Cardiac muscle cell (in vitro differentiated cells and primary cell): Measurements from ENCODE around the gene PCP4L1. TPM values are rescaled to one million over a fixed set of nuclear protein-coding genes. Genes with fewer than 3 reads are reported as not detected.
A peak's percentile ranks its signal among the peaks of the same experiment; 100 is the strongest.

ENCODE experiments used
- DNase-seq, 2 donors: peaks; one replicate each; pipeline versions ENCODE4 v3.0.0 to v3.0.0-alpha.2; 2010 to 2017; ENCODE audit warnings: low read depth in 1 of 2, low spot score in 1 of 2
- H3K27ac ChIP-seq: fragments of 200-600 bp; sonication (generic); 2 replicates; pipeline ENCODE4 v1.5.1; 2016
- H3K27me3 ChIP-seq: fragments of 200-600 bp; sonication (generic); 2 replicates; pipeline ENCODE4 v1.6.0; 2016; ENCODE audit warnings: control low read depth
- H3K36me3 ChIP-seq: fragments of 200-600 bp; sonication (generic); 2 replicates; pipeline ENCODE4 v1.5.1; 2016; ENCODE audit warnings: control low read depth
- H3K4me1 ChIP-seq: fragments of 200-600 bp; sonication (generic); 2 replicates; pipeline ENCODE4 v1.8.1; 2017; ENCODE audit warnings: low read depth, mild to moderate bottlenecking, mixed run types
- H3K4me3 ChIP-seq: fragments of 200-600 bp; sonication (generic); 2 replicates; pipeline ENCODE4 v1.5.1; 2016; ENCODE audit warnings: mild to moderate bottlenecking
- H3K9me3 ChIP-seq: fragments of 200-600 bp; sonication (generic); 2 replicates; pipeline ENCODE4 v1.5.1; 2017; ENCODE audit warnings: low read depth, mild to moderate bottlenecking, control low read depth
- polyA plus RNA-seq: library from polyadenylated mRNA; unstranded; fragments of >200 nt; fragmentation: Nextera tagmentation; extraction: Ambion mirVana; gene quantifications from 2 replicates; pipeline ENCODE4 v1.2.1, GENCODE V29; 2016
- total RNA-seq: library from RNA; depleted of rRNA; stranded (reverse); fragments of >200 nt; gene quantifications from 2 replicates; pipeline ENCODE4 v1.2.3, GENCODE V29; 2016
- TF ChIP-seq, protein P1 (sequence below): IDR thresholded peaks from 2 replicates; pipeline ENCODE4 v1.5.1; 2012; ENCODE audit warnings: low read depth, mild to moderate bottlenecking, low read length

Gene PCP4L1
- total and polyA plus RNA-seq, 2 experiments from 2014 or later = 0.21 TPM; not detected in 1

DNA sequence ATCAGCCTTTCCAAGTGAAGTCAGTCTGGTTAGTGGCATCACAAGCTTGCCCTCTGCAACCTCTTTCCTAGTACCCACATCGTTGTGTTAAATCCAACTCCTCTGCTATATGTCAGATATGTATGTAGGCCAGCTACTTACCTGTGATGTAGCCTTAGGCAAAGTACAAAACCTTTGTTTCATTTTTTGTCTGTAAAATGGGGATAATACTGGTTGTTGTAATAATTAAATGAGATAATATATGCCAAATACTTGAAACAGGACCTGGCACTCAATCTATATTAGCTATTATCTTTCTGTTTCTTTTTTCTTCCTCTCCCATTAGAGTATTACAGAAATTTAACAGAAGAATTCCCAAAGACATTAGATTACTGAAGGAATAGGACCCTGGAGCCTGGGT is 1.2 kb downstream of the PCP4L1 start:
- Histone ChIP-seq H3K4me3 (no peak overlapping the region), H3K4me1 (no peaks in the 10 kb centered on the region), H3K9me3 (no peaks in the 10 kb centered on the region), H3K27ac (no peak overlapping the region), H3K27me3 (peaks cover 43% of the 10 kb centered on the region), H3K36me3 (no peaks in the 10 kb centered on the region)
- DNase-seq = no peak
- TF ChIP-seq, protein P1, sequence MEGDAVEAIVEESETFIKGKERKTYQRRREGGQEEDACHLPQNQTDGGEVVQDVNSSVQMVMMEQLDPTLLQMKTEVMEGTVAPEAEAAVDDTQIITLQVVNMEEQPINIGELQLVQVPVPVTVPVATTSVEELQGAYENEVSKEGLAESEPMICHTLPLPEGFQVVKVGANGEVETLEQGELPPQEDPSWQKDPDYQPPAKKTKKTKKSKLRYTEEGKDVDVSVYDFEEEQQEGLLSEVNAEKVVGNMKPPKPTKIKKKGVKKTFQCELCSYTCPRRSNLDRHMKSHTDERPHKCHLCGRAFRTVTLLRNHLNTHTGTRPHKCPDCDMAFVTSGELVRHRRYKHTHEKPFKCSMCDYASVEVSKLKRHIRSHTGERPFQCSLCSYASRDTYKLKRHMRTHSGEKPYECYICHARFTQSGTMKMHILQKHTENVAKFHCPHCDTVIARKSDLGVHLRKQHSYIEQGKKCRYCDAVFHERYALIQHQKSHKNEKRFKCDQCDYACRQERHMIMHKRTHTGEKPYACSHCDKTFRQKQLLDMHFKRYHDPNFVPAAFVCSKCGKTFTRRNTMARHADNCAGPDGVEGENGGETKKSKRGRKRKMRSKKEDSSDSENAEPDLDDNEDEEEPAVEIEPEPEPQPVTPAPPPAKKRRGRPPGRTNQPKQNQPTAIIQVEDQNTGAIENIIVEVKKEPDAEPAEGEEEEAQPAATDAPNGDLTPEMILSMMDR = no peak

DNA sequence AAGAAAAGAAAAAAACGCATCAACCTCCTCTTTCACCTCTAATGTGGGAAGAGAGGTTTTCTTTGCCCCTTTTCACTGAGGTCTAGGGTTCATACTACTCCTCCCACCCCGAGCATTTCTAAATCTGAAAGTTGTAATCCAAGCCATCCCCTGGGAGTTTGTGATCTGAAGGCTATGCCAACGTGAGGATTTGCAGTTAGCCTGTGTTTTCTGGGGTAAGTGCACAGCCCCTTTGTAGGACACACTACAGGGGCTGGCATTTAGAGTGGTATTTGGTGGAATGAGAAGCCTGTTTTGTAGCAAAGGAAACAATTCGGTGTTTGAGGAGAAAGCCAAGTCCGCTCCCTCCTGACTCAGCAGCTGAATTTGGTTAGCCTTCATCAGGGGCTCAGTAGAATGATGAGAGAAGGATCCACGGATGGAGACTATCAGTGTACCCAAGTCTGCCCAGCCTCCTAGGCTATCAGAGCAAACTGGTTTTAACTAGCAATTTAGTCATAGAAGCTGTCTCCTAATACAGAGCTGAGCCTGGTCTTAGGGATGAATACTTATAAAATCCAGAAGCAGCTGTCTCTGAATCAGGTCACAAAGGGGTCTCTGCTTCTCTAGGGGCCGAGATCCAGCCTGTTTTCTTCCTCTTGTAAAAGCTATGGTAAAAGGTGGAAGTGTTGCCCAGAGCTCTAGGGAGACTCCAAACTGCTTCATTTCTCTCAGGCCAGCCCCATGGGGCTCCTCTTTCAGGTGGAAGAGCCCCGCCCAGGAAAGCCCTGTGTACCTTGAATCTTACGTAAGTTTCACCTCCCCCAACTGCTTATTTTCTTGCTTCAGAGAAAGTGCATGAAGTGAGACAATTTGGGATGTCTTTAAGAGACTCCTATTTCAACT is 2.1 kb downstream of the PCP4L1 start:
- no peaks in the 10 kb centered on the region for H3K36me3 ChIP-seq

DNA sequence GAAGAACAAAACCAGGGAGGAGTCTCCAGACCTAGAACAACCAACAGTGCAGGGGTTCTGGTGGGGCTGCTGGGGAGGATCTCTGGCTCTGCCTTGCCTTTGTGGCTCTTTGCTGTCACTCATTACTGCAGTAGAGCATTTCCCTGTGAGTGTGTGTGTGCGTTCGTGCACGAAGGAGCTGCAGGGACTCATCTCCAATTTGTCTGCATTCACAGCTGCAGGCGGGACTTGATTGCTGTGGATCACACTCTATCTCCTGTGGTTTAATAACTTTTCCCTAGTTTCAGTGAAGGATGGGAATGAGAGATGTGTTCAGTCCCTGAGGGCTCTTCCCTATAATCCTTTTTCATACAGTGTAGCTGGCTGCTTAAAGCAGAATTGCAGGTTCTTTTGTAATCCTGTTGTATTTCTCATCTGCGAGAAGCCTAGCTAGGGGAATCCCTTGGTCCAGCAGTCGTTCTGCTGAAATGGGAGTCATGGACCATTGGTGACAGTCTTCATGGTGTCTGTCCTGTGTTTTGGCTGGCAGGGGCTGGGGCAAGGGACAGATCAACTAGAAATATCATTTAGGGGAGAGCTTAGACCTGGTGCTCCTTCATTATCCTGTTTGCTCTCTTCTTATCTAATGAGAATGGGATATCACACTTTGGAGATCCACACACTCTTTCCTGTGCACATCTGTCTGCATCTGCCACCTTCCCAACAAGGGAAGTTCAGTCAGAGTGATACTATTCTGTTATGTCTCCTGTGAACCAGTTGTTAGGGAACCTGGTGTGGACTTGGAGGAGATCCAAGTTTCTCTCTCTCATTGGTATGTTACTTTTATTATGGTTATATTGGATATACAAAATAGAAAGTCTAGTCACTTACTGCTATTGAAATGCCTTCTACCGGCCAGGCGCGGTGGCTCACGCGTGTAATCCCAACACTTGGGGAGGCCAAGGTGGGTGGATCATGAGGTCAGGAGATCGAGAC is 3.0 kb downstream of the PCP4L1 start:
- Histone ChIP-seq H3K9me3 (no peaks in the 10 kb centered on the region), H3K27ac (no peak overlapping the region), H3K4me1 (peaks cover 5% of the 10 kb centered on the region), H3K27me3 (peaks cover 43% of the 10 kb centered on the region), H3K4me3 (no peak overlapping the region), H3K36me3 (no peaks in the 10 kb centered on the region)
- TF ChIP-seq, protein P1 = no peak
- no peak for DNase-seq

More for the DNA sequence above, 2.1 kb downstream of the PCP4L1 start:
- DNase-seq = no peak
- TF ChIP-seq, protein P1 = no peak
- peaks cover 43% of the 10 kb centered on the region for H3K27me3 ChIP-seq
- H3K4me1 ChIP-seq = no peaks in the 10 kb centered on the region
- no peaks in the 10 kb centered on the region for H3K9me3 ChIP-seq
- no peak overlapping the region for H3K27ac ChIP-seq
- H3K4me3 ChIP-seq = no peak overlapping the region

DNA sequence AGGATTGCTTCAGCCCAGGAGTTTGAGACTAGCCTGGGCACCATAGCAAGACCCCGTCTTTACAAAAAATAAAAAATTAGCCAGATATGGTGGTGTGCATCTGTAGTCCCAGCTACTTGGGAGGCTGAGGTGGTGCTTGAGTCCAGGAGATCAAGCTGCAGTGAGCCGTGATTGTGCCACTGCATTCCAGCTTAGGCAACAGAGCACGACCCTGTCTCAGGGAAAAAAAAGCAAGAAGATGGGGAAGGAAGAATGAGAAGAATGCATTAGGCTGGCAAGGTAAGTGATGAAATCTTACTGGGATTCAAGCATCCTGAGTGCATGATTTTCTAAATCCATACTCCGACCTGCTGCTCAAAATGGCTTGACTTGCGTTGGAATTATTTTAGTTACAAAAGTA is 6.8 kb downstream of the PCP4L1 start:
- TF ChIP-seq, protein P1 = no peak
- no peak for DNase-seq
- no peak overlapping the region for H3K4me3 ChIP-seq
- no peak overlapping the region for H3K27ac ChIP-seq
- H3K27me3 ChIP-seq = peaks cover 20% of the 10 kb centered on the region
- H3K9me3 ChIP-seq = no peaks in the 10 kb centered on the region
- H3K4me1 ChIP-seq = peaks cover 14% of the 10 kb centered on the region
- no peaks in the 10 kb centered on the region for H3K36me3 ChIP-seq

DNA sequence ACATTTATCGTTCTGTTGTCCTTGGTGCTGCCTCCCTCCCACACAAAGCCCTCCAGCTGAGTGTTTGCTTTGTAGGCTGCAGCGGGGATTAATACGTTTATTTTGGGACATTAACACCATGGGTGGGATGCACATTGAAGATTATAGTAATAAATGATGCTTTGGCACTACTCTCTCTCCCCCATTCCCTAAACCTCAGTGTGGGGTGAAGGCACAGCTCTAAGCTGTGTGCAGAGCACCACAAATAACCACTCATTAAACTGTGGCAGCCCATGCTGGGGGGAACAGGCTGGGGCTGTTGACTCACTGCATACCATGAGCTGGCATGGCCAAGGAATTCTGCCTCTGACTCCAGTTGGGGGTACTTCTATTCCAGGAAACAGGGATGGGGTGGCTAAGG is 7.7 kb downstream of the PCP4L1 start:
- no peaks in the 10 kb centered on the region for H3K9me3 ChIP-seq
- H3K4me1 ChIP-seq = peaks cover 14% of the 10 kb centered on the region
- H3K4me3 ChIP-seq = no peak overlapping the region
- DNase-seq = no peak
- H3K36me3 ChIP-seq = no peaks in the 10 kb centered on the region
- peaks cover 11% of the 10 kb centered on the region for H3K27me3 ChIP-seq
- TF ChIP-seq, protein P1 = no peak
- H3K27ac ChIP-seq = peak overlapping the region; percentile 85
